ENCODE measurements around the gene SMTN. TPM values are rescaled to one million over a fixed set of nuclear protein-coding genes. Genes with fewer than 3 reads are reported as not detected.

The SMTN gene
- total and polyA plus RNA-seq, 9 of the 15 experiments (the other 6 are each of a cell fraction or from before 2014, with no cell fraction given), result 2.5 to 41.1 (median 16.1) TPM

GRCh38 chr22:31080848-31081649, at the start of gene SMTN (continued):
- TF ChIP-seq E2F5 (CRISPR knock-in tag; IDR thresholded peaks at IDR 0.05) (no peak), L3MBTL2 (IDR thresholded peaks at IDR 0.05) (no peak; the same call in 1 of the 2 replicates), ATF7 (IDR thresholded peaks at IDR 0.05) (0 out of 2 replicates have a peak, but pooled peaks have one; percentile 42), YY1 (IDR thresholded peaks at IDR 0.05; ENCODE audit: borderline replicate concordance in 1 of 3, control insufficient read depth in 1 of 3, extremely low read depth in 1 of 3, insufficient read depth in 3 of 3, insufficient read length in 1 of 3, insufficient replicate concordance in 2 of 3, low read depth in 1 of 3, low read length in 2 of 3) (no peak), SUPT5H (IDR thresholded peaks at IDR 0.05) (peak; percentile 72), TFAP4 (CRISPR knock-in tag; IDR thresholded peaks at IDR 0.05; ENCODE audit: borderline replicate concordance) (0 out of 2 replicates have a peak, but pooled peaks have one; percentile 23), USF2 (CRISPR knock-in tag; IDR thresholded peaks at IDR 0.05) (no peak), SRSF3 (IDR thresholded peaks at IDR 0.05; ENCODE audit: insufficient read depth, low read length) (no peak), ATF6 (CRISPR knock-in tag; IDR thresholded peaks at IDR 0.05) (no peak), MEF2A (IDR thresholded peaks at IDR 0.05; ENCODE audit: control insufficient read depth, low read depth, low read length) (no peak), KLF10 (CRISPR knock-in tag; IDR thresholded peaks at IDR 0.05) (no peak), SIN3A (IDR thresholded peaks at IDR 0.05; ENCODE audit: borderline replicate concordance in 2 of 2, control insufficient read depth in 1 of 2, low read depth in 2 of 2, low read length in 2 of 2) (peak; percentile 32 to 55; a peak in 2 of 4 replicates), ZBTB9 (CRISPR knock-in tag; IDR thresholded peaks at IDR 0.05) (no peak), GABPB2 (CRISPR knock-in tag; conservative IDR thresholded peaks at IDR 0.05) (no peak), CXXC5 (CRISPR knock-in tag; IDR thresholded peaks at IDR 0.05) (peak; percentile 19; the same call in 1 of the 2 replicates), NEUROD1 (IDR thresholded peaks at IDR 0.05; ENCODE audit: borderline replicate concordance, low read depth, low read length, partially characterized antibody) (peak; percentile 10), TAF9B (IDR thresholded peaks at IDR 0.05; ENCODE audit: partially characterized antibody) (no peak), ETV5 (CRISPR knock-in tag; IDR thresholded peaks at IDR 0.05; ENCODE audit: low read depth) (no peak)

Measured in K562 (cell line).